KMS-11 (cell line): ENCODE results near the gene L1CAM.

Experiments
- H2AFZ ChIP-seq: fragments of 200-600 bp; sonication (generic); 2 replicates; pipeline ENCODE4 v1.6.1; 2016; ENCODE audit warnings: antibody characterized with exemption, mixed run types, low read depth
- H3K27ac ChIP-seq: fragments of 200-600 bp; sonication (generic); 2 replicates; pipeline ENCODE4 v1.6.1; 2016; ENCODE audit warnings: mild to moderate bottlenecking, mixed run types
- H3K27me3 ChIP-seq: fragments of 200-600 bp; sonication (generic); 2 replicates; pipeline ENCODE4 v1.6.1; 2017; ENCODE audit warnings: mild to moderate bottlenecking, low read depth, mixed run types, moderate library complexity; ENCODE audit not compliant: insufficient read depth
- H3K36me3 ChIP-seq: fragments of 200-600 bp; sonication (generic); 2 replicates; pipeline ENCODE4 v1.6.1; 2017; ENCODE audit warnings: mild to moderate bottlenecking, mixed run types; ENCODE audit not compliant: insufficient read depth
- H3K4me1 ChIP-seq: fragments of 200-600 bp; sonication (generic); 2 replicates; pipeline ENCODE4 v1.6.1; 2016; ENCODE audit warnings: mild to moderate bottlenecking, low read depth, mixed run types; ENCODE audit not compliant: poor library complexity, severe bottlenecking
- H3K4me2 ChIP-seq: fragments of 200-600 bp; sonication (generic); 2 replicates; pipeline ENCODE4 v1.7.0; 2016; ENCODE audit warnings: mild to moderate bottlenecking, mixed run types
- H3K4me3 ChIP-seq: fragments of 200-600 bp; sonication (generic); IDR thresholded peaks from 2 replicates; pipeline ENCODE4 v1.6.1; 2017; ENCODE audit warnings: low read depth, low read length, mixed read lengths; ENCODE audit not compliant: insufficient read depth
- H3K79me2 ChIP-seq: fragments of 200-600 bp; sonication (generic); 2 replicates; pipeline ENCODE4 v1.6.1; 2016; ENCODE audit warnings: low read depth, mixed run types; ENCODE audit not compliant: insufficient read depth
- H3K9ac ChIP-seq: fragments of 200-600 bp; sonication (generic); 2 replicates; pipeline ENCODE4 v1.6.1; 2016; ENCODE audit warnings: mild to moderate bottlenecking, mixed run types
- H4K20me1 ChIP-seq: fragments of 200-600 bp; sonication (generic); 2 replicates; pipeline ENCODE4 v1.6.1; 2016; ENCODE audit warnings: mild to moderate bottlenecking, mixed run types; ENCODE audit not compliant: insufficient read depth
- CTCF ChIP-seq: fragments of 200-600 bp; sonication (generic); conservative IDR thresholded peaks from 2 replicates; pipeline ENCODE4 v1.6.1; 2017; ENCODE audit warnings: low read depth, mild to moderate bottlenecking, antibody characterized with exemption, low read length, moderate library complexity, mixed read lengths

The L1CAM gene

DNA sequence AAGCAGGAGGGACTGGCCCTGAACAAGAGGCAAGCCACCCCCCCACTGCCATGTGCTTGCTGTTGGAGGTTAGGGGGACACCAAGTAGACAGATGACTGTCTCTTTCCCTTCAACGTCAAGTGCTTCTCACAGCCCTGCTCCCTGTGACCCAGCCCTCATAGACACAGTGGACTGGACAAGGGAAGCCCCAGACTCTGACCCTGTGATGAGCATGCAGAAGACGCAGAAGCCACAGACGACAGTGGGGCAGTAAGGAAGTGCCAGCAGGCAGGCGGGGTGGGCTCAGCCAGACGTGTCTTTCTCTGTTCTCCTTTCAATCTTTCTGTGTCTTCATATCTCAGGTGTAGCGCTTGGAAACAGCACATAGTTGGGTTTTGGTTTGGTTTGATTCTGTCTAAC is 2.4 kb upstream of the L1CAM start:
- Histone ChIP-seq H2AFZ (no peak overlapping the region), H4K20me1 (no peaks in the 10 kb centered on the region), H3K9ac (no peak overlapping the region), H3K79me2 (no peaks in the 10 kb centered on the region), H3K4me2 (no peak overlapping the region), H3K27me3 (peaks cover 20% of the 10 kb centered on the region; the same call in 1 of the 2 replicates), H3K4me3 (no peak overlapping the region), H3K27ac (no peak overlapping the region), H3K4me1 (no peaks in the 10 kb centered on the region), H3K36me3 (no peaks in the 10 kb centered on the region)
- no peak for TF ChIP-seq CTCF

DNA sequence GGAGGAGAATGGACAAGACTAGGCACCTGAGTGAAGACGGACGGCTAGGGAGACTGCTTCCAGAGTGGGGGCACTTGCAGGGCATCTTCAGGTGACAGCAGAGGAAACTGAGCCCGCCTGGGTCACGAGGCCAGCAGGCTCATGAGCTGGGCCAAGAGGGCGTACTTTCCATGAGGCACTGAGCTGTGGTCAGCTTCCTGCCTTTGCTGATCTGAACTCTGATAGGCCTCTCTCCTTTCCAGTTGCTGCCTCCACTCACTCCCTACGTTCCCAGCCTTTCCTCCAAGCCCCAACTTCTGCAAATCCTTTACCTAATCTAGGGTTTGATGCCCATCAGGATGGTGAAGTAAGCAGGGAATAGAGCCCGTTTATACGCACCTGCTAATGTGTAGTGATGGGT is 1.4 kb upstream of the L1CAM start:
- H3K36me3 ChIP-seq, result no peaks in the 10 kb centered on the region
- no peak for TF ChIP-seq CTCF
- no peak overlapping the region for H3K4me2 ChIP-seq
- no peak overlapping the region for H3K4me3 ChIP-seq
- no peaks in the 10 kb centered on the region for H4K20me1 ChIP-seq
- no peaks in the 10 kb centered on the region for H3K79me2 ChIP-seq
- H3K9ac ChIP-seq, result no peak overlapping the region
- H3K27me3 ChIP-seq, result peaks cover 24% of the 10 kb centered on the region; the same call in 1 of the 2 replicates
- no peaks in the 10 kb centered on the region for H3K4me1 ChIP-seq
- H3K27ac ChIP-seq, result no peak overlapping the region
- no peak overlapping the region for H2AFZ ChIP-seq

GRCh38 chrX:153886915-153887314 is 942 bp upstream of the L1CAM start:
- no peak for TF ChIP-seq CTCF
- H3K9ac ChIP-seq, result no peak overlapping the region
- no peaks in the 10 kb centered on the region for H4K20me1 ChIP-seq
- no peak overlapping the region for H3K4me3 ChIP-seq
- H3K36me3 ChIP-seq, result no peaks in the 10 kb centered on the region
- no peaks in the 10 kb centered on the region for H3K4me1 ChIP-seq
- no peak overlapping the region for H2AFZ ChIP-seq
- no peak overlapping the region for H3K4me2 ChIP-seq
- no peaks in the 10 kb centered on the region for H3K79me2 ChIP-seq
- no peak overlapping the region for H3K27ac ChIP-seq
- H3K27me3 ChIP-seq, result peaks cover 27% of the 10 kb centered on the region; the same call in 1 of the 2 replicates

- H4K20me1 ChIP-seq, result no peaks in the 10 kb centered on the region
- H3K4me3 ChIP-seq, result no peak overlapping the region
- H3K4me2 ChIP-seq, result no peak overlapping the region; the same call in 1 of the 2 replicates
- no peak overlapping the region for H3K27ac ChIP-seq
- TF ChIP-seq CTCF, result no peak
- H3K4me1 ChIP-seq, result no peaks in the 10 kb centered on the region
- H3K27me3 ChIP-seq, result peaks cover 36% of the 10 kb centered on the region; the same call in 1 of the 2 replicates
- H3K9ac ChIP-seq, result no peak overlapping the region
- H3K79me2 ChIP-seq, result no peaks in the 10 kb centered on the region
- no peak overlapping the region for H2AFZ ChIP-seq
- H3K36me3 ChIP-seq, result no peaks in the 10 kb centered on the region
These were observed 675 bp downstream of the L1CAM start for GRCh38 chrX:153885208-153885787.
